HG03342 (cell line): Measurements from ENCODE around the gene SELL.
"Not testable (repeated sequence)": the region's sequence is repeated elsewhere in the genome, so short reads cannot be mapped to it uniquely, and the experiment has no call there.

Source experiments
- ATAC-seq: cut with Tn5 transposase; IDR thresholded peaks from one replicate; pipeline ENCODE4 v1.9.1; 2021; ENCODE audit warnings: mild to moderate bottlenecking, moderate library complexity; ENCODE audit not compliant: unreplicated experiment

Gene SELL

DNA sequence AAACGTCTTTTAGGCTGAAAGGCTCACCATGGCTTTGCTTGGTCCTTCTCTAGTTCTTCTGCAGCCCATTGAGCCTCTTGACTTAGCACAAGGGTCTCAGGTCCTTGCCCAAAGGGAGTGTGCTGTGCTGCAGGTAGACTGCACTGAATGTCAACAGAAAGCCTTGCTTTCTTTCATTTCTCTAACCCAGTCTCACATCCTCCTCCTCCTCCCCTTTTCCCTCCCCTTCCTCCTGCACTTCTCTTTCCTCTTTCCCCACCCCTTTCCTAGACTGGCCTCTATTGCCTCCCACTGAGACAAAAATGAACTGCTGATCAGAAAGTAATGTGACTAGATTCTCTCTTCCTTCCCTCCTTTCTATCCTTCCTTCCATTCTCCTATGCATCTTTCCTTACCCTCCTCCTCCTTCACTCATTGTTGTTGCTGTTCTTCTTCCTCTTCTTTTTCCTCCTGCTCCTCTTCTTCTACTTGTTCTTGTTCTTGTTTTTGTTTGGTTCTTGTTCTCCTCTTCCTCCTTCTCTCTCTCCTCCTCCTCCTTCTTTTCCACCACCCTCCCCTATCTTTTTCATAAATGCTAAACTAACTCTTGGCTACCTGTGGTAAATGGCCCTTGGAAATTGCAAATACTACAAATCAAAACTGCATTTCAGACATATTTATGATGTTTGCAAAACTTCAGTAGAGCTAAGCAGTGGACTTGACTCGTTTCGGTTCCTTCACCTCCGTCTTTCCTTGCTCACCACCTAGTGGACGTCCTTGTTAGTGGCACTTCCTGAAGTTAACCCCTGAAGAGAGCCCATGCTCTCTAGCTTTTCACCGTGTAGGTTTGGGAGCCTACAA is at the start of gene SELL:
Gene SELL (minus strand): TSS at position 152 of the 840 bp plus-strand sequence. CDS start 122 bp downstream, at position 30.
- ATAC-seq, result peak; percentile 81

DNA sequence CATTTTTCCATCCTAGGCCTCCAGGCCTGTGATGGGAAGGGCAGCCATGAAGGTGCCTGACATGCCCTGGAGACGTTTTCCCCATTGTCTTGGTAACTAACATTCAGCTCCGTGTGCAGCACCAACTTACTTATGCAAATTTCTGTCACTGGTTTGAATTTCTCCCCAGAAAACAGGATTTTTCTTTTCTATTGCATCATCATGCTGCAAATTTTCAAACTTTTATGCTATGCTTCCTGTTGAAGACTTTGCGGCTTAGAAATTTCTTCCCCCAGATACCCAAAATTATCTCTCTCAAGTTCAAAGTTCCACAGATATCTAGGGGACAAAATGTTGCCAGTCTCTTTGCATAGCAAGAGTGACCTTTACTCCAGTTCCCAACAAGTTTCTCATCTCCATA is 47.6 kb upstream of the SELL start:
- no peak for ATAC-seq

DNA sequence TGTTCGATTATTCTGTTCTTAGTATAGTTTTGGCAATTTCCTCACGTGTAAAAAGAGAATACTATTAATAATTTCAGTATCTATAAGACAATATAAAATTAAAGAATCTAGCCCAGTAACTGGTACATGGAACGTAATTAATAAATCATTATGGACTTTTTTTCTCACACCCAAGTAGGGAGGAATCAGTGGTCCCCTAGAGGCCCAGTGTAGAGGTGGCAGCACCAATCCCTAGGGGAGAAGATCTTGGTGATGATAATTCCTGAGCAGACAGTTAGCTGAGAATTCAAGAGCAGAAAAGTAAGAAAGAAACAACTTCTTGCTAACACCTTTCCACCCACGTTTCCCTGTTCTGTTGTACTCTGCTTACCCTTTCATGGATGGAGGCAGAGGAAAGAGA is 42.1 kb upstream of the SELL start:
- ATAC-seq, result no peak

DNA sequence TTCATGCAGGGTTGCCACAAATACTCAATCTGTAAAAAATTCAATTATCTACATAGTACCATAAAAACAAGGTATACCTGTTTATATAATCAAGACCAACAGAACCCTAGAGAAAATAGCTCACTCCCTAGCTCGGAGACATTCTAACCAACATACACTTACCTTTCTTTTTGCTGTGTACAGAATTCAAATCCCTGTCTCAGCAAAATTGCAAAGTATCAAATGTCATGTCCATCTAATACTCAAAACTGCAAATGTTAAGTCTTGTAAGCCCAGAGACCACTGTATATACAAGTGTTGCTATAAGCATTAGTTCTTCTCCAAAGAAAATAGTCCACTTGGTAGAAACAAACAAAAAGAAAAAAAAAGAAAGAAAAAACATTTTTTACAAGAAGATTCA is 38.6 kb upstream of the SELL start:
- no peak for ATAC-seq

DNA sequence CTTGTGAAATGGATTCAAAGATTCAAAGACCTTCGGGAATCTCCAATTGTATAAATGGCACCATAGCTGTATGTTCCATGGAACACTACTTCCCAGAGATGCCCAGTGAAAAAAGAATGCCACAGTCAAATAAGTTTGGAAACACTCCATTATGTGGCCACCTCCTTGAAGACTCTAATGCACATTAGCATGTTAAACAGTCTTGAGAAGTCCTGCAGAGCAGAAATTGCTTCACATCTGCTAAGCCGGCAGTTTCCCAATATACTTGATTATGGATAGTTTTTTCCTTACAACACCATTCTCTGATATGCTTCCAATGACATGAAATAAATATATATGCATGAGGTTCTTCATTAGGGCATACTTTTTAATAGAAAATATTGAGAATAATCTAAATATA is 35.1 kb upstream of the SELL start:
- no peak for ATAC-seq

DNA sequence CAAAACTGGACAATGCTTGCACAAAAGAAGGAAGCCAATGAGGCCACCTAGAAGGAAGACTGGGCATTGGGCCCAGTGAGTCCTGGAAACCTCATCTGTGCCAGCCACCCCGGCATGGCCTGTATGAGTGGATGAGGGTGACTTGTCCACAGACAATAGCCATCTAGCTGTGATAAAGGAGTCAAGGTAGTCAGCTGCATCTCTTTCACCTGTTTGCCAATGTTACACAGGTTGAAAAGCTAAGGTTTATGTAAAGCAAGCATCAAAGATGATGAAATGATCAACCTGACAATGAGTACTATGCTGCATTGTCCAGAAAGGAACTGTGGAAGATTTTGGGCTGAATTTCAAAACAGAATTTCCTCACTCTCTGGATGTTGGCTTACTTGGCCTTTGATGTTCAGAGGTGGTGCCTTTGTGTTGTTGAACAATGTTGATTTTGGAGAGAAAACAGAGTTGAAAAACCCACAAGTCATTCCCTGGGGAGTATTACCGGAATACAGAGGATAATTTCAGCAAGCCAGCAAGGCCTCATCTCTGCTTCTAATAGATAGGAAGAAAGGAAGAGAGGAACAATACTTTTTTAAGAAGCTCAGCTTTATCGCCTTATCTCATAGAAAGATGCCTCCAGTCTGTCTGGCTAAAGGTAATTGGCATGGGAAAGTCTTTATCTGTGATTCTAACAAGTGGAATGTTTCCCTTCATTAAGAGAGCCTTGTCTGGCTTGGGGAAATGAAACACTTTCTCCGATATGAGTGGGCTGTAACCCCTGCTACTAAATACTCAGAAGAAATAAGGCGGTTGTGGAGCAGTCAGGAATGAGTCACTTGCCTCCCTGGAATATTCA is 33.8 kb upstream of the SELL start:
- no peak for ATAC-seq

DNA sequence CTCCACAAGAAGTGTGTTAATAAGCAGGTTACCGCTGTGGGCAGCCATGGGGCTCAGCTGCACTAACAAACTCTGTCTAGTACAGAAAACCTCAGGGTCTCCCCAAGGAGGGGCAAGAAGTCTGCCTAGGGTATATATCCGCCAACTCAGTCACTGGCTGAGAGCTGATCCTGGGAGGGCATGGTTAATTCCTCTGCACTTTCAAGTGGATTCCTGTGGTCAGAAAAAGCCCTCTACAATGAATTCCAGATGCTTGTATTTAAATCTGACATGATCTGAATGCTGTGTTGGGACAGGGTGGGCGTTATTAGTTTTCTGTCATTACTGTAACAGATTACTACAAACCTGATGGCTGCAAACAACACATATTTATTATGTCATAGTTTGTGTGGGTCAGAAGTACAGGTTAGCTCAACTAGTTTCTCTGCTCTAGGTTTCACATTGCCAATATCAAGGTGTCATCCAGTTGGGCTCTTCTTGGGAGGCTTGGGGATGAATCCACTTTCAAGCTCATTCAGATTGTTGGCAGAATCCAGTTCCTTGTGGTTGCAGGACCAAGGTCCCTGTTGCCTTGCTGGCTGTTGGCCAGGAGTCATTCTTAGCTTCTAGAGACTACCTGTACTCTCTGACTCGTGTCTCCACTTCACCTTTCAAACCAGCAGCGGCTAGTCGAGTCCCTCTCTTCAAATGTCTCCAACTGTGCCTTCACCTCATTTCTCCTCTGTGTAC is 30.4 kb upstream of the SELL start:
- ATAC-seq, result no peak

DNA sequence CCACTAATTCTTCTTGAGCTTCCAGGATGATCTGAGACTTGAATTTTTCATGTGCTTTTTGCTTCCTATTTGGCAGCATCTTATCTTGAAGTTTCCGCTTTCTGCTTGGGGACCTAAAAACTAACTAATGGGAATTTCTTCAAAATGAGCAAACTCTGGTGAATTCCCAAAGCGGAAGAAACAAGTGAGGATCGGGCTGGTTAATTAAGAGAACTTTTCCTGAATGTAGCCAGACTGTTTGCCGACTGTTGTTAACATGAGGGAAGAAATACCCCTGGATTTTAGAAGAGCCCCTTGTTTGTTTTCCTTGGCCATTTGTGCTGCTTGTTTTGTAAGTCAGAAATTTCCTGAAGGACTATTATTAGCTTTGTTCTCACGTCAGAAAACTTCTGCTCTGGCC is 28.6 kb upstream of the SELL start:
- ATAC-seq, result no peak

DNA sequence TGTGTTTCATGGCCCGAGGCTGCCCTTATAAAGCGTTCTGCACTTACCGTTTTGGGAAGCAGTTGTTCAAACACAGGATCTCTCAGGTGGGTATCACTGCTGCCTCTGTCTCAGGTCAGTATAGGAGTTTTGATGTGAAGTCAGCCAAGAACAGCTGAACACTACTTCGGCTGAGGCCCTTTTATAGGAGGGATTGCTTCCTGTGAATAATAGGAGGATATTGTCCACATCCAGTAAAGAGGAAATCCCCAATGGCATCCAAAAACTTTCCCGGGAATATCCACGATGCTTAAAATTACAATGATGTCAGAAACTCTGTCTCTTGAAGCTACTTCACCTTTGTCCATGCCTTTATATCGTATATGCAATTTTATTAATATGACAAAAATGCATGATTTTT is 22.5 kb upstream of the SELL start, which contains the start of gene SELE:
Gene SELE (minus strand): TSS at position 156 of the 400 bp plus-strand sequence. CDS start 467 bp downstream, outside the sequence.
- no peak for ATAC-seq

DNA sequence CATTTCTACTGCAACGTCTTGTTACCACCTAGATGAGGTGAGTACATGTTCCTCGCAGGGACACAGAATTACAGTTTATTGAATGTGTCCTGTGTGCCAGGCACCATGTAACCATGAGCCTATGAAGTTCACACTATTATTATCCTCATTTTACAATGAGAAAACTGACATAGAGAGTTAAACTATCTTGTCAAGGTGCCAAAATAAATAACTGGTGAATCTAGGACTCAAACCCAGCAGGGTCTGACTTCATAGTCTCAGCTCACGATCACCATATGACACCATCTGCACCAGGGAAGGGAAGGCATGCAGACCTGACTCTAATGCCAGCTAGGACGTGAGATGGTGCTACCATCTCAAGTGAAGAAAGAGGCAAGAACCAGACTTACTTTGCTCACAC is 20.0 kb upstream of the SELL start:
- ATAC-seq, result no peak

DNA sequence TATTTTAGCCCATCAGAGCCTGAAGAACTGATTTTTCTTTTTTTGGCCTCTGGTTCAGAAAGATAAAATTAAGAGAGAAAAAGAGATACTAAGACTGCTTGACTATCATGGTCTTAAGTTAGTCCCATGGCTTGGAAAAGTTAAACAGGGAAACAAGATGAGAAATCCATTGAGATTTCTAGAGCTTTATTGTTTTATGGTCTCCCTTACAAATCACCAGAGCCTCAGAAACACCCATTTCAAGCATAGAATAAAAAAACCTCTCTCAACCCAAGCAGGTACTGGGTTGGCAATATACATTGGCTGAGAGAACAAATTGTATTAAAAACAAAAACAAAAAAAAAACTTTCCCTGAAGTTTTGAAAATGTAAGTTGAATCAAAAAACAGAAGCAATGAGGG is 18.6 kb upstream of the SELL start:
- ATAC-seq, result no peak

DNA sequence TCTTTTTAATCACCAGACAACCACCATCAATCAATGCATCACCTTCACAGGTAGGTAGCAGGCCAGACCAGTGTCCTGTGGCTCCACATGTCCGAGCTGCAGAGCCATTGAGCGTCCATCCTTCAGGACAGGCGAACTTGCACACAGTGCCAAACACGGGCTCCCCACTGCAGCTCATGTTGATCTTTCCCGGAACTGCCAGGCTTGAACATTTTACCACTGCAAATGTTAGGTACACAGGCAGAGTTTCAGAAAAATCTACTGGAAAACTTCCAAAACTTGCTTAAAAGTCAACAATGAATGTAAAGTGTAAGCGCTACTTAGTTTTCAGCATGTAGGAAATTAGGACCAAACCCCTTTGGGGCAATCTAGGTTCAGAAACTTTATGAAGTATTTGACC is 15.9 kb upstream of the SELL start:
- ATAC-seq, result no peak

DNA sequence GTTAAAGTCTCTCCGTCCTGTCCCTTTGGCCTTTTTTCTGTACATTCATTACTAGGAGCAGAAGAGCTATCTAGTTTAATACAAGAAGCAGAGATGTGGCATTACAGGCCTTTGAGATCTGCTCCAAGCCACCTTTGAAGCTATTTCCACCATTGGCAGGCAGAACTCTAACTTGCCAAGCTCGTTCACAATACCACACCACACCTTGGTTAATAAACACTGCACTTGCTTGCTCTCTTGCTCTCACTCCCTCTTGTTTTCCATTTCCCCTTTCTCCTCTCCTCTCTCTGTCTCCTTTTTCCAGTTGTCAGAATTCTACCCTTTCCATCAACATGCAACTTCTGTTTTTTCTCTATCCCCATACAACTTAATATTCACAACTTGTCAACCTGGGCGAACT is 15.4 kb upstream of the SELL start:
- no peak for ATAC-seq

DNA sequence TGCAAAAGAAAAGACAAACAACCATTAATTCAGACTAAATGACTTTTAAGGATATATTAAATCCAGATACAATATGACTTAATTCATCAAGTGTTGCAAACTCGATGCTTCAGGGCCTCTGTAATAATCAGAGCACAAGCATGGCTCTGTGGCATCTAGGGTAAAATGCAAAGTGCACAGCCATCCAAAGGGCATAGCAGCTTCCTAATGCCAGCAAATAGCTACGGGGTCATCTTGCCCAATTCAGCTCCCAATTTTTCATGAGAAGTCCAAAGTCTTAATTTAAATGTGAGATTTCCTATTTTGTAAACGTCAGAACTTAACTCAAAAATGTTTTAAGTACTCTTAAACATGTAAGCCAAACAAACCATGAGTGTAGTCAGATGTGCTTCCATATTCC is 14.5 kb upstream of the SELL start:
- ATAC-seq, result no peak

DNA sequence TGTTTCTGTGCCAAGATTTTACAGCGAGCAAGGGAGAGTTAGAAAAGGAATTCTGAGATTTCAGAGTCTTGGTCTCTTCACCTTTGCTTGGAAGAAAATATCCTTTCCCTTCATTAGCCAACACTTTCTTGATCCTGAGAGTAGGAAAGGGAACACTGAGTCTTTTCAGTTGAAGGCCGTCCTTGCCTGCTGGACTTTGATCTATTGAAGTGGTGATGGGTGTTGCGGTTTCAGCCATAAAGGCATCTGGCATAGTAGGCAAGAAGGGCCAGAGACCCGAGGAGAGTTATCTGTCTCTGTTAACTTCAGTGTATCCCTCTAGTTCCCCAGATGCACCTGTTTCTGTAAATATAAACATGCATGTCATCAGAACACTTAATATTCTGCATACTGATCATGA is 12.7 kb upstream of the SELL start:
- ATAC-seq, result no peak

DNA sequence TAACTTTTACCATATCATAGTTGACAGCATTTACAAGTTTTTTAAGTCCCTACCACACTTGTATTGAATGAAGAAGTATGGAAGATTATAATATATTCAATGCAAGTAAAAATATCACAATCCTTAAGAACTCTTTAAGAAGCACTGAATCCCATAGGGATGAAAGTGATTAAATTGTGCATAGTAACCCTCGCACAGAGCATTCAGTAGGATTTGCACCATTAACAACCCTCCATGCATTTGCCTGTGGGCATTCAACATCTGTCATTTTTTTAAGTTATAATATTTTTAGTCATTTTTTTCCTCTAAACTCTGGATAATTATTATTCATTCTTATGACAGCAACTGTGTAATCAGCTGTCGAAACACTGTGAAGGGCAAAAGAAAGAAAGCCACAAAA is 12.3 kb upstream of the SELL start:
- no peak for ATAC-seq

DNA sequence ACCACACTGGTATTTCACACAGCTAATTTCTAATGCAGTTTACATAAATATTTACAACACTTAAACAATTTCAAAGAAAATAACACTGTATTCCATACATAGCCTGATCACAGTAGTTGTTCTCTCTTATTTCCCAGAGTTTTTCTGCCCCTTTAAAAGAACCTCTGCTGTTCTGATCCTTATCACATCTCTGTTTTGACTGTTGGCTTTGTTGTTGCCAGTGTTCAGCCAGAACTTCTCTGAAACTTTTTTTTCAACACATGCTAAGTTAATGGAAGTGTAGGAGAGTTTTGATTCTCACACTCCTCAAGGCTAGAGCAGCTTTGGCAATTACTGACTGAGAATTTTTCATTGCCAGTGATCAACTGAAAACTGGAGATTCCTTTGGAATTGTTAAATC is 11.4 kb upstream of the SELL start:
- ATAC-seq, result no peak

DNA sequence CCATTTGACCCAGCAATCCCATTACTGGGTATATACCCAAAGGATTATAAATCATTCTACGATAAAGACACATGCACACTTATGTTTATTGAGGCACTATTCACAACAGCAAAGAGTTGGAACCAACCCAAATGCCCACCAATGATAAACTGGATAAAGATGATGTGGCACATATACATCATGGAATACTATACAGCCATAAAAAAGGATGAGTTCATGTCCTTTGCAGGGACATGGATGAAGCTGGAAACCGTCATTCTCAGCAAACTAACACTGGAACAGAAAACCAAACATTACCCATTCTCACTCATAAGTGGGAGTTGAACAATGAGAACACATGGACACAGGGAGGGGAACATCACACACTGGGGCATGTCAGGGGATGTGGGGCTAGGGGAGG is 3.7 kb upstream of the SELL start:
- ATAC-seq, result not testable (repeated sequence)

DNA sequence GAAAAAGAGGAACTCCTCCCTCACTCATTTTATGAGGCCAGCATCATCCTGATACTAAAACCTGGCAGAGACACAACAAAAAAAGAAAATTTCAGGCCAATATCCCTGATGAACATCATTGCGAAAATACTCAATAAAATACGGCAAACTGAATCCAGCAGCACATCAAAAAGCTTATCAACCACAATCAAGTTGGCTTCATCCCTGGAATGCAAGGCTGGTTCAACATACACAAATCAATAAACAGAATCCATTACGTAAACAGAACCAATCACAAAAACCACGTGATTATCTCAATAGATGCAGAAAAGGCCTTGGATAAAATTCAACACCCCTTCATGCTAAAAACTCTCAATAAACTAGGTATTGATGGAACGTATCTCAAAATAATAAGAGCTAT is 1.7 kb upstream of the SELL start:
- not testable (repeated sequence) for ATAC-seq

DNA sequence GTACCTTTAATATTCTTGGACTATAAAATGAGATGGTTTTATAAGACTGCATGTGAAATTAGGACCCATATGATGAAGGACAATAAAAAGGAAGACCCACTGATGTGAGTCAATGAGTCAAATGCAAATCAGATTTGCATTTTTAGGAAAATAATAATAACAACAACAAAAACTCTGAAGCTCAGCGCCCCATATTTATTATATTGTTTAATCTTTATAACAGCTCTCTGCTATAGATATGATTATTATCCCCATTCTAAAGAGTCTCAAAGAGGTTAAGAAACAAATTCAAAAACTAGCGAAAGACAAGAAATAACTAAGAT is 850 bp upstream of the SELL start:
- no peak for ATAC-seq

DNA sequence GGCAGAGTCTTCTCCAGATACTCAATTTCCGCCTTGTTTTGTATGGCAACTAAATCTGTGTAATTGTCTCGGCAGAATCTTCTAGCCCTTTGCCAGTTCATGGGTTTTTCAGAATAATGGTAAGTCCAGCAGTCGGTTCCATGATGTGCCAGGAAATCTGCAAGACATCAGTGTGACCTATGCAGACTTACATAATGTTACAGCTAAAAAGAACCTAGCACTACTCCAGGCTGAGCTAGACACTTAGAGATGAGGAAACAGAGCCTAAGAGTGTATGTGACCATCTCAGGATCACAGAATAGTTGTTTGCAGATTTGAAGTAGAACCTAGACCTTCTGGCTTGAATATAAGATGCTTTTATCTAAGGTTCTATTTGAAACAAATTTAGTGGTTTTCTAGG is 2.8 kb downstream of the SELL start:
- ATAC-seq, result no peak
